ENCODE results near the gene SYNE3. TPM values are rescaled to one million over a fixed set of nuclear protein-coding genes. Genes with fewer than 3 reads are reported as not detected.

The SYNE3 gene
- total and polyA plus RNA-seq, 3 donors from 2014 or later: 8.3 to 38.9 (median 37.6) TPM

GRCh38 chr14:95526483-95527386 lies 10.3 kb upstream of the SYNE3 start:
- Histone ChIP-seq H3K36me3 (ENCODE audit: low read depth, missing control alignments) (no peaks in the 10 kb centered on the region), H3K9me3 (no peaks in the 10 kb centered on the region), H3K4me3 (no peak overlapping the region), H3K27me3 (no peaks in the 10 kb centered on the region), H3K4me1 (peaks cover 41% of the 10 kb centered on the region), H3K27ac (peak overlapping the region in 1 of 2 donors; percentile 66)
- intact Hi-C loops (cut with DNase I; ENCODE audit: low total_unique reads): loop anchor here (5.0 kb wide), 1 partner anchor 84 kb away; no protein-coding TSS in a partner anchor
- DNase-seq: no peak
- TF ChIP-seq POLR2A (IDR thresholded peaks at IDR 0.05): no peak
- TF ChIP-seq, protein P1, sequence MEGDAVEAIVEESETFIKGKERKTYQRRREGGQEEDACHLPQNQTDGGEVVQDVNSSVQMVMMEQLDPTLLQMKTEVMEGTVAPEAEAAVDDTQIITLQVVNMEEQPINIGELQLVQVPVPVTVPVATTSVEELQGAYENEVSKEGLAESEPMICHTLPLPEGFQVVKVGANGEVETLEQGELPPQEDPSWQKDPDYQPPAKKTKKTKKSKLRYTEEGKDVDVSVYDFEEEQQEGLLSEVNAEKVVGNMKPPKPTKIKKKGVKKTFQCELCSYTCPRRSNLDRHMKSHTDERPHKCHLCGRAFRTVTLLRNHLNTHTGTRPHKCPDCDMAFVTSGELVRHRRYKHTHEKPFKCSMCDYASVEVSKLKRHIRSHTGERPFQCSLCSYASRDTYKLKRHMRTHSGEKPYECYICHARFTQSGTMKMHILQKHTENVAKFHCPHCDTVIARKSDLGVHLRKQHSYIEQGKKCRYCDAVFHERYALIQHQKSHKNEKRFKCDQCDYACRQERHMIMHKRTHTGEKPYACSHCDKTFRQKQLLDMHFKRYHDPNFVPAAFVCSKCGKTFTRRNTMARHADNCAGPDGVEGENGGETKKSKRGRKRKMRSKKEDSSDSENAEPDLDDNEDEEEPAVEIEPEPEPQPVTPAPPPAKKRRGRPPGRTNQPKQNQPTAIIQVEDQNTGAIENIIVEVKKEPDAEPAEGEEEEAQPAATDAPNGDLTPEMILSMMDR (IDR thresholded peaks at IDR 0.05): no peak
- 56 to 57% methylated on average over 9 of the region's 9 CpGs for WGBS, 2 donors

DNA sequence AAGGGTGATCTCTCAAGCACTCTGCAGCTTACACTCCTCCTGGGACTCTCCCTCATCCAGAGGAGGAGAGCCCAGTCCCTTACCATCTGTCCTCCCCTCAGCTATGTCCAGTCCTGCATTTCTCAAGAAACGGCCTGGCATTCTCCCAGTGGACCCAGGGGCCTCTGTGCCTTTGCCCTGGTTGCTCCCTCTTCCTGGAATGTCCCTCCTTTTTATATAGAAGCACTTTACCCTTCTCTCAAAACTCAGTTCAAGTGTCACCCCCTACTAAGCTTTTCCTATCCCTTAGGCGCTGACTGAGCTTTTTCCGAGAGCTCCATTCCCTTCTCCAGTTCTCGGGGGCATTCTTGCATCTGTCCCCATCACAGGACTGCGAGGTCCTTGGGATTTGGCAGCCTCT lies 9.5 kb upstream of the SYNE3 start:
- Histone ChIP-seq H3K9me3 (no peaks in the 10 kb centered on the region), H3K4me1 (peaks cover 34% of the 10 kb centered on the region), H3K27me3 (no peaks in the 10 kb centered on the region), H3K36me3 (ENCODE audit: low read depth, missing control alignments) (no peaks in the 10 kb centered on the region), H3K4me3 (no peak overlapping the region), H3K27ac (no peak overlapping the region)
- 78 to 79% methylated on average over 5 of the region's 5 CpGs for WGBS, 2 donors
- TF ChIP-seq, protein P1 (IDR thresholded peaks at IDR 0.05): no peak
- TF ChIP-seq POLR2A (IDR thresholded peaks at IDR 0.05): no peak
- intact Hi-C loops (cut with DNase I; ENCODE audit: low total_unique reads): loop anchor here (5.0 kb wide), 1 partner anchor 84 kb away; no protein-coding TSS in a partner anchor
- no peak for DNase-seq

DNA sequence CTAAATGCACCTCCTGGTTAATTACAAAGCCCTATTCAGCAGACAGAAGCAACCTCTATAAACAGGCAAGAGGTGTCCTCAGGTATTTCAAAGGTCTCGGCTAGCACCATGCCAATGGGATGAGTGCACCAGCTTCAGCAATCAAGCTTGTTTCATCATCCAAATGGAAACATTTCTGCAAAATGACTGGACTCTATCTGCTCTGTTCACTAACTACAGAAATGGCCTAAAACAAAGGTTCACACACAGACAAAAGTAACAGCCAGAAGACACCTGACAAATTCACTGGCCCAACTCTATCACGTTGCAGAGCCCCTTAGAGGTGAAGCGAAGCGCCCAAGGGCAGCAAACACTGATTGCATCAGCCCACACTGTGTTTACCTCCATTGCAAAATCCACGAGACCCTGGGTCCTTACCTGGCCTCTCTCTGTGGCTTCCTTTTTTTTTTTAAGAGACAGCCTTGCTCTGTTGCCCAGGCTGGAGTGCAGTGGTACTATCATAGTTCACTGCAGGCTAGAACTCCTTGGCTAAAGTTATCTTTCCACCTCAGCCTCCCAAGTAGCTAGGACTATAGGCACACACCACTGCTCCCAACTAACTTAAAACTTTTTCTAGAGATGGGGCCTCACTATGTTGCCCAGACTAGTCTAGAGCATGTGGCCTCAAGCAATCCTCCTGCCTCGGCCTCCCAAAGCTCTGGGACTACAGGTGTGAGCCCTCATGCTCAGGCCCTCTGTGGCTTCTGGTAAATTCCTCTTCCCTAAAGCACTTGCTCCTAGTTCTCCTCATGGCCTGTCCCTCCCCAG lies 8.5 kb upstream of the SYNE3 start:
- Histone ChIP-seq H3K4me1 (peaks cover 32% of the 10 kb centered on the region), H3K9me3 (no peaks in the 10 kb centered on the region), H3K27me3 (no peaks in the 10 kb centered on the region), H3K4me3 (no peak overlapping the region), H3K27ac (no peak overlapping the region), H3K36me3 (ENCODE audit: low read depth, missing control alignments) (no peaks in the 10 kb centered on the region)
- intact Hi-C loops (cut with DNase I; ENCODE audit: low total_unique reads): loop anchor here (5.0 kb wide), 1 partner anchor 83 kb away; no protein-coding TSS in a partner anchor
- TF ChIP-seq, protein P1 (IDR thresholded peaks at IDR 0.05): no peak
- TF ChIP-seq POLR2A (IDR thresholded peaks at IDR 0.05): no peak
- no peak for DNase-seq
- 87 to 88% methylated on average over 6 of the region's 6 CpGs for WGBS, 2 donors

- no peak for DNase-seq
- intact Hi-C loops (cut with DNase I; ENCODE audit: low total_unique reads): no loop called here
- no peak for TF ChIP-seq POLR2A (IDR thresholded peaks at IDR 0.05)
- TF ChIP-seq, protein P1 (IDR thresholded peaks at IDR 0.05): no peak
- Histone ChIP-seq H3K27ac (no peak overlapping the region), H3K9me3 (no peaks in the 10 kb centered on the region), H3K36me3 (ENCODE audit: low read depth, missing control alignments) (no peaks in the 10 kb centered on the region), H3K4me3 (no peak overlapping the region), H3K4me1 (peaks cover 36% of the 10 kb centered on the region), H3K27me3 (no peaks in the 10 kb centered on the region)
- 70 to 77% methylated on average over 8 to 11 of the region's 11 CpGs for WGBS, 2 donors
Measured at GRCh38 chr14:95523815-95524448, 7.5 kb upstream of the SYNE3 start.
